Activated CD4-positive, alpha-beta memory T cell treated with anti-CD3 and anti-CD28 coated beads for 36 hours (primary cell): ENCODE results near the gene RBBP4. TPM values are rescaled to one million over a fixed set of nuclear protein-coding genes. Genes with fewer than 3 reads are reported as not detected.
"Not testable (repeated sequence)": the region's sequence is repeated elsewhere in the genome, so short reads cannot be mapped to it uniquely, and the experiment has no call there.

Source experiments
- CTCF ChIA-PET: fragments of 350-600 bp; sonication (Branson Sonifier 250); formaldehyde crosslinking; loops from one replicate; lab custom pipeline; 2021; ENCODE audit warnings: antibody characterized with exemption, inconsistent platforms; lab: Charles Lee
- POLR2A ChIA-PET: fragments of 350-600 bp; sonication (Branson Sonifier 250); formaldehyde crosslinking; loops from one replicate; lab custom pipeline; 2021; ENCODE audit warnings: antibody characterized with exemption; lab: Charles Lee
- DNase-seq: peaks from one replicate; pipeline ENCODE4 v3.0.0-alpha.2; 2020
- H3K27ac Mint-ChIP-seq: one replicate; pipeline ENCODE4 v1.8.0; 2021; ENCODE audit warnings: mixed read lengths
- H3K27me3 Mint-ChIP-seq: one replicate; pipeline ENCODE4 v1.8.0; 2021; ENCODE audit warnings: mixed read lengths
- H3K36me3 Mint-ChIP-seq: one replicate; pipeline ENCODE4 v1.8.0; 2021; ENCODE audit warnings: mixed read lengths
- H3K4me1 Mint-ChIP-seq: one replicate; pipeline ENCODE4 v1.8.0; 2021; ENCODE audit warnings: low read depth, mixed read lengths
- H3K4me3 Mint-ChIP-seq: one replicate; pipeline ENCODE4 v1.8.0; 2021; ENCODE audit warnings: mild to moderate bottlenecking, mixed read lengths
- H3K9me3 Mint-ChIP-seq: one replicate; pipeline ENCODE4 v1.8.0; 2021; ENCODE audit warnings: mixed read lengths
- intact Hi-C: fragments of 100-400 bp; cut with micrococcal nuclease; formaldehyde crosslinking; loops from one replicate; pipeline ENCODE4 v1.15.1; 2023
- total RNA-seq, 2 experiments: library from RNA; stranded (reverse); gene quantifications; one replicate each; pipeline ENCODE4 v1.2.3, GENCODE V29; 2021

RBBP4 gene
- total RNA-seq, 2 experiments from 2014 or later: 325 to 334 TPM

DNA sequence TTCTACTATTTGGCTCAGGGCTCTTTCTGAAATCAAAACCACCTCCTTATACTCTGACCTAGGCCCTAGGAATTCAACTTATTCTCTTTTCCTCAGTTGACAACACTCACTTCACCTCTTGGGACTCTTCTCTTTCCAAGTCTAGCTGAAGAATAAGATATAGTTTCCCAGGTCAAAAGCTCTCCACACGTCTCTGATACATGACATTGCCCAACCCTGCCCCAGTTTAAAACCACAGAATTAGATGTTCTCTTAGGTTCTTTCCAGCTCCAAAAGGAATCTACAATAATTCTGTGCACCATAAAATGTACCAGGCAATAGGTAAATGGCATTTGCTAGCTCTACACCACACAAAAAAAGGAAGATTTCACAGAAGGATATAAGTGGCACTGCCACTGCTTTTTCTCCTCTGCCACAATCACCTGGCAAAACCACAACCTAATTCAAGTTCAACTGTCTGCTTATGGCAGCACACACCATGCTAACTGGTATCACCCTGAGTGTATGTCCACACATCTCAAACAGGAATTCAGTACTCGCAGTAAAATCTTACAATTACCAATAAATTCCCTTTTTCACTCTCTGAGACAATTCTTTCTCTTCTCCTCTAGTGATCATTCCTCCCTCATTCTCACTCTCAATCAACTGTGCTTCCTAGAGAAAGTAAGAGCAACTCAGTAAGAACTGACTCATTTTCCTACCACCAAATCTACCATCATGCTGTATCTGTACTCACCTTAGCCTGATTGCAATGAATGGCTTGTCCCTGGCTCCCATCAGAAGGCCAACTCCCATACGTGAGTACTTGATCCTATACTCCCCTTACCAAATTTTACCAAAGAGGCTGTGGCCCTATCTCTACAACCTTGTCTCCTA lies 28.0 kb upstream of the RBBP4 start:
- Mint-ChIP-seq H3K4me1 (peaks cover 39% of the 10 kb centered on the region), H3K27me3 (no peaks in the 10 kb centered on the region)
- POLR2A ChIA-PET: no interaction called here

DNA sequence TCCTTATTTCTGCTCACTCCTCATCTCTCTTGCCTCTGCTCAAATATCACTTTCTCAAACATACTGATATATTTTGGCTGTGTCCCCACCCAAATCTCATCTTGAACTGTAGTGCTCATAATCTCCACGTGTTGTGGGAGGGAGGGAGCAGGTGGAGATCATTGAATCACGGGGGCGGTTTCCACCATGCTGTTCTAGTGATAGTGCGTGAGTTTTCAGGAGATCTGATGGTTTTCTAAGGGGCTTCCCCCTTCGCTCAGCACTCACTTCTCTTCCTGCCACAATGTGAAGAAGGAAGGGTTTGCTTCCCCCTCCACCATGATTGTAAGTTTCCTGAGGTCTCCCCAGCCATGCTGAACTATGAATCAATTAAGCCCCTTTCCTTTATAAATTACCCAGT lies 27.2 kb upstream of the RBBP4 start:
- intact Hi-C loops: loop anchor here (1.0 to 5.0 kb wide), 3 partner anchors 27 to 178 kb away; partner anchors contain the start of gene ZBTB8OS
- Mint-ChIP-seq H3K27ac (peak overlapping the region; percentile 79), H3K27me3 (no peaks in the 10 kb centered on the region), H3K9me3 (no peaks in the 10 kb centered on the region), H3K4me1 (peaks cover 39% of the 10 kb centered on the region), H3K36me3 (peaks cover 39% of the 10 kb centered on the region), H3K4me3 (no peak overlapping the region)
- peak; percentile 60 for DNase-seq
- CTCF ChIA-PET: interaction anchor here (0.5 to 1.5 kb wide), 2 partner anchors 104 to 1700 kb away, joined by 3 to 4 read pairs; no protein-coding TSS in a partner anchor
- POLR2A ChIA-PET: no interaction called here

More for the DNA sequence above, 28.0 kb upstream of the RBBP4 start:
- intact Hi-C loops: loop anchor here (1.0 to 5.0 kb wide), 3 partner anchors 27 to 178 kb away; partner anchors contain the start of gene ZBTB8OS
- H3K36me3 Mint-ChIP-seq: peaks cover 39% of the 10 kb centered on the region
- DNase-seq: peak; percentile 32
- peak overlapping the region; percentile 79 for H3K27ac Mint-ChIP-seq
- CTCF ChIA-PET: interaction anchor here (0.5 to 1.5 kb wide), 4 partner anchors 11 to 1700 kb away, joined by 3 to 4 read pairs (median 3); no protein-coding TSS in a partner anchor
- H3K4me3 Mint-ChIP-seq: no peak overlapping the region
- H3K9me3 Mint-ChIP-seq: no peaks in the 10 kb centered on the region

DNA sequence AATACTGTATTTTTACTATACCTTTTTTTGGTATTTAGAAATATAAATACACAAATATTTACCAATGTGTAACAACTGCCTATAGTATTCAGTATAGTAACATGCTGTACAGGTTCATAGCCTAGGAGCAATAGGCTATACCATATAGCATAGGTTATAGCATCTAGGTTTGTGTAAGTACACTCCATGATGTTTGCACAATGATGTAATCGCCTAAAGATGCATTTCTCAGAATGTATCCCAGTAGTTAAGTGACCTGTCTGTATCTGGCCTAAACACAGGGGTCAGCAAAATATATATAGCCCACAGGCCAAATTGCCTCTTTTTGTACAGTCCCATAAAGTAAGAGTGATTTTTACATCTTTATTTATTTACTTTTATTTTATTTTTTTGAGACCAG lies 24.8 kb upstream of the RBBP4 start:
- no peak for DNase-seq
- no peak overlapping the region for H3K27ac Mint-ChIP-seq
- ChIA-PET CTCF (no interaction called here), POLR2A (no interaction called here)
- no peak overlapping the region for H3K4me3 Mint-ChIP-seq
- H3K4me1 Mint-ChIP-seq: peaks cover 30% of the 10 kb centered on the region
- H3K9me3 Mint-ChIP-seq: no peaks in the 10 kb centered on the region
- H3K27me3 Mint-ChIP-seq: no peaks in the 10 kb centered on the region
- H3K36me3 Mint-ChIP-seq: peaks cover 31% of the 10 kb centered on the region
- intact Hi-C loops: no loop called here

DNA sequence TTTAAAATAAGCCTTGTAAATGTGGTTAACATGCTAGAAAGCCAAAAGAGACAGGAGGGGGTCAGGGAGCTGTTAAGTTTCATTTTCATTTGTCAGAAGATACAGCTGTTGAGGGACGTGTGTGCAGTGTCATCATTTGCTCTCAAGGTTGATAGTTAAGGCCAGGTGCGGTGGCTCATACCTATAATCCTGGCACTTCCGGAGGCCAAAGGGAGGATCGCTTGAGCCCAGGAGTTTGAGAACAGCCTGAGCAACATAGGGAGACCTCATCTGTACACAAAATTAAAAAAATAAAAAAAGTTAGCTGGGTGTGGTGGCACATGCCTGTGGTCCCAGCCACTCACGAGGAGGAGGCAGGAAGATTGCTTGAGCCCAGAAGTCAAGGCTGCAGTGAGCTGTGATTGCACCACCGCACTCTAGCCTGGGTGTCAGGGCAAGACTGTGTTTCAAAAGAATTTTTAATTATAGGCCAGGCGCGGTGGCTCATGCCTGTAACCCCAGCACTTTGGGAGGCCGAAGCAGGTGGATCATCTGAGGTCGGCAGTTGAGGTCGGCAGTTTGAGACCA lies 23.3 kb upstream of the RBBP4 start:
- Mint-ChIP-seq H3K4me3 (no peak overlapping the region), H3K4me1 (peaks cover 24% of the 10 kb centered on the region), H3K27ac (peak overlapping the region; percentile 20), H3K27me3 (no peaks in the 10 kb centered on the region), H3K9me3 (no peaks in the 10 kb centered on the region), H3K36me3 (peaks cover 26% of the 10 kb centered on the region)
- ChIA-PET POLR2A (no interaction called here), CTCF (interaction anchor here (0.6 to 0.9 kb wide), 2 partner anchors 107 to 463 kb away, joined by 3 to 5 read pairs; no protein-coding TSS in a partner anchor)
- intact Hi-C loops: no loop called here
- DNase-seq: no peak

DNA sequence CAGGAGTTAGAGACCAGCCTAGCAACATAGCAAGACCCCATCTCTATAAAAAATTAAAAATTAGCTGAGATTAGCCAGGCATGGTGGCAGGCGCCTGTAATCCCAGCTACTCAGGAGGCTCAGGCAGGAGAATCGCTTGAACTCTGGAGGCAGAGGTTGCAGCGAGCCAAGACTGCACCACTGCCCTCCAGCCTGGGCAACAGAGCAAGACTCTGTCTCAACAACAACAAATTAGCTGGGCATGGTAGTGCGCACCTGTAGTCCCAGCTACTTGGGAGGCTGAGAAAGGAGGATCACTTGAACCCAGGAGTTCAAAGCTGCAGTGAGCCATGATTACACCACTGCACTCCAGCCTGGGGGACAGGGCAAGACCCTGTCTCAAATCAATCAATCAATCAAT lies 20.8 kb upstream of the RBBP4 start:
- ChIA-PET CTCF (interaction anchor here (0.6 kb wide), 1 partner anchor 106 kb away, joined by 3 read pairs; no protein-coding TSS in a partner anchor), POLR2A (interaction anchor here (1.0 kb wide), 1 partner anchor 20 kb away, joined by 3 read pairs; the partner anchor contains the start of genes RBBP4 and ZBTB8OS)
- H3K9me3 Mint-ChIP-seq, H3K27me3 Mint-ChIP-seq, intact Hi-C loops, H3K27ac Mint-ChIP-seq, H3K4me3 Mint-ChIP-seq, DNase-seq, H3K4me1 Mint-ChIP-seq: not testable (repeated sequence)
- H3K36me3 Mint-ChIP-seq: peaks cover 21% of the 10 kb centered on the region

DNA sequence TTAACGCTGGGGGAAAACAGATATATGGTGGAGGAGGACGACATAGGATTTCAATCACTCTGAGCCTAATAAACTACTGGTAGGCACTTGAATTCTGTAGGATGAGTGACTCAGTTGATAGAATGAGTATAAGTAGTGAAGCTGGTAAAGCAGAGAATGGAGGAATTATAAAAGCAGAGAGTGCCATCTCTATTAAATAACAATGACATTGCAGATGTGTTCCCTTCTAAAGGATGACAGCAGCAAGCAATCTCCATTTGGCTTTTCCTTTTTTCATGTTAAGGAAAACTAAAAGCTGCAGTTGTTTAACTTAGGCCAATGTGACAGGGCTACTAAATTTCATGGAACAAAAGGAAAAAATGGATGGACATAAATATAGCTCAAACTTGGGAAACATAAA lies 18.2 kb upstream of the RBBP4 start:
- CTCF ChIA-PET: interaction anchor here (0.6 kb wide), 1 partner anchor 494 kb away, joined by 3 read pairs; no protein-coding TSS in a partner anchor
- no peak overlapping the region for H3K4me3 Mint-ChIP-seq
- peaks cover 4% of the 10 kb centered on the region for H3K4me1 Mint-ChIP-seq
- peak overlapping the region; percentile 23 for H3K27ac Mint-ChIP-seq
- H3K9me3 Mint-ChIP-seq: no peaks in the 10 kb centered on the region
- peaks cover 12% of the 10 kb centered on the region for H3K36me3 Mint-ChIP-seq
- no peak for DNase-seq
- POLR2A ChIA-PET: no interaction called here
- H3K27me3 Mint-ChIP-seq: no peaks in the 10 kb centered on the region
- intact Hi-C loops: no loop called here

DNA sequence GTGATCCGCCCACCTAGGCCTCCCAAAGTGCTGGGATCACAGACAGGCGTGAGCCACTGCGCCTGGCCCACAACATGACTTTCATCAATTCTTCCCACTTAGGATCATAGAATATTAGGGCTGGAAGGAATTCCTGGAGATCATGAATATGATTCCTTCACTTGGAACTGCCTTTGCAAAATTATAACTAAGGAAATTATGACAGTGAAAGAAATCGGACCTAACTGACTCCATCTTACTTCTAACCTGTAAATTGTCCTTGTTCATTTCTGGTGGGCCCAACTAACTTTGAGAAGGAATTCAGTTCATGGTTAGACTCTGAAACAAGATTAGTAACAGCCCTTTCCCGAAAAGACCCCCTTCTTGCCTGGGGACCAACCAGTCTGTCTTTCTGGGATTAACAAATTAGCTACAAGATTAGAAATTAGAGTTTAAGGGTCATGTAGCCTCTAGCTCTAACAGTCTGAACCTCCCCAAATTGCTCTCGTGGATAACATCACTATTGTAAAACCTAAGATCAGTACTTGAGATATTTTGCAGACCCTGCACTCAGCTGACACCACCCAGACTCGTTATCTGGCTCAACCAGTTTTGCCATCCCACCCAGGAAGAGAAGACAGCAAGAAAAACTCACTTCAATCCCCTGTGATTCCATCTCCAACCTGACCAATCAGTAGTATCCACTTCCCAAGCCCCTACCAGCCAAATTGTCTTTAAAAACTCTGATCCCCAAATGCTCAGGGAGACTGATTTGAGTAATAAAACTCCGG lies 15.3 kb upstream of the RBBP4 start:
- ChIA-PET CTCF (interaction anchor here (0.8 kb wide), 1 partner anchor 13 kb away, joined by 3 read pairs; no protein-coding TSS in a partner anchor), POLR2A (interaction anchor here (0.7 kb wide), 1 partner anchor 491 kb away, joined by 3 read pairs; no protein-coding TSS in a partner anchor)
- Mint-ChIP-seq H3K36me3 (peaks cover 11% of the 10 kb centered on the region), H3K4me3 (no peak overlapping the region), H3K27ac (no peak overlapping the region), H3K9me3 (no peaks in the 10 kb centered on the region), H3K27me3 (no peaks in the 10 kb centered on the region), H3K4me1 (peaks cover 4% of the 10 kb centered on the region)
- intact Hi-C loops: no loop called here
- no peak for DNase-seq

DNA sequence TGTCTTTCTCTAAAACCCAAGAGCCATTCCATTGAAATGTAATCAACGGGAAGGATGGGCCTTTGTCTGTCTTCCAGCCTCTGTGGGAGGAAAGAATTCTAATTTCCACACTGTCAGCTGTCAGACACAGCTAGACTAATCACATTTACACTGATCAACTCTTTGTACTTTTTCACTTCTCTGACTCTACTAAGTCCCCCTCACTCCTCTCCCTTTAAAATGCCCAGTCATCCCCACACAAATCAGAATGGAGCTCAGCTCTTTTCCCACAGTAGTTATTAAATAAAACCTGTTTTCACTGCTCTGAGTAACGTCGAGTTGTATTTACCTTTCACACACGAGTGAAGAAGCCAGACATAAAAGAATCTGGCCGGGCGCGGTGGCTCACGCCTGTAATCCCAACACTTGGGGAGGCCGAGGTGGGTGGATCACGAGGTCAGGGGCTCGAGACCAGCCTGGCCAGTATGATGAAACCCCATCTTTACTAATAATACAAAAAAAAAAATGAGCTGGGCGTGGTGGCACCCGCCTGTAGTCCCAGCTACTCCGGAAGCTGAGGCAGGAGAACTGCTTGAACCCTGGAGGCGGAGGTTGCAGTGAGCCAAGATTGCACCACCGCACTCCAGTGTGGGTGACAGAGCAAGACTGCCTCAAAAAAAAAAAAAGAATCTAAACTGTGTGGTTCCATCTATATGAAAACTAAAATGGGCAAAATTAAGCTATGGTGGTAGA lies 13.9 kb upstream of the RBBP4 start:
- H3K27ac Mint-ChIP-seq: no peak overlapping the region
- H3K36me3 Mint-ChIP-seq: peaks cover 11% of the 10 kb centered on the region
- intact Hi-C loops: no loop called here
- ChIA-PET CTCF (interaction anchor here (0.8 to 0.9 kb wide), 3 partner anchors 16 to 248 kb away, joined by 3 to 10 read pairs (median 3); no protein-coding TSS in a partner anchor), POLR2A (interaction anchor here (0.5 kb wide), 1 partner anchor 12 kb away, joined by 5 read pairs; no protein-coding TSS in a partner anchor)
- peaks cover 4% of the 10 kb centered on the region for H3K4me1 Mint-ChIP-seq
- DNase-seq: no peak
- no peaks in the 10 kb centered on the region for H3K9me3 Mint-ChIP-seq
- H3K4me3 Mint-ChIP-seq: no peak overlapping the region
- no peaks in the 10 kb centered on the region for H3K27me3 Mint-ChIP-seq

DNA sequence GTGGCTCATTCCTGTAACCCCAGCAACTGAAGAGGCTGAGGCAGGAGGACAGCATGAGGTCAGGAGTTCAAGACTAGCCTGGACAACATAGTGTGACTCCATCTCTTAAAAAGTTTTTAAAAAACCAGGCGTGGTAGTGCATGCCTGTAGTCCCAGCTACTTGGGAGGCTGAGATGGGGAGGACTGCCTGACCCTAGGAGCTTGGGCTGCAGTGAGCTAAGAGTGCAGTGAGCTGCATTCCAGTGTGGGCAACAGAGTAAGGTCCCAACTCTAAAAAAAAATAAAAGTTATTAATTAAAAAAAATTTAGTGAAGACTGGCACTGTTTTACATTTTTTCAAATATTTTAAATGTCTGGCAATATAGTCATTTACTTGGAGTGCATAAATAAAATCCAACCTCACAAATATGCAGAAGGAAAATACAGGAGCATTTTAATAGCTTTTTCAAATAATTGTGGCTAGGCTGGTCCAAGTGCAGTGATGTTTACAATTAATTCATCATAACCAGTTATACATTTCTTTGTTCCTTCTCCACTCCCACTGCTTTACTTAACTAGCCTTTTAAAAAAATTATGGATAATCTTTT lies 11.4 kb upstream of the RBBP4 start:
- intact Hi-C loops: no loop called here
- ChIA-PET CTCF (no interaction called here), POLR2A (no interaction called here)
- Mint-ChIP-seq H3K4me1 (peaks cover 6% of the 10 kb centered on the region), H3K4me3 (no peak overlapping the region), H3K9me3 (no peaks in the 10 kb centered on the region), H3K27ac (no peak overlapping the region), H3K27me3 (no peaks in the 10 kb centered on the region), H3K36me3 (peaks cover 5% of the 10 kb centered on the region)
- DNase-seq: no peak

DNA sequence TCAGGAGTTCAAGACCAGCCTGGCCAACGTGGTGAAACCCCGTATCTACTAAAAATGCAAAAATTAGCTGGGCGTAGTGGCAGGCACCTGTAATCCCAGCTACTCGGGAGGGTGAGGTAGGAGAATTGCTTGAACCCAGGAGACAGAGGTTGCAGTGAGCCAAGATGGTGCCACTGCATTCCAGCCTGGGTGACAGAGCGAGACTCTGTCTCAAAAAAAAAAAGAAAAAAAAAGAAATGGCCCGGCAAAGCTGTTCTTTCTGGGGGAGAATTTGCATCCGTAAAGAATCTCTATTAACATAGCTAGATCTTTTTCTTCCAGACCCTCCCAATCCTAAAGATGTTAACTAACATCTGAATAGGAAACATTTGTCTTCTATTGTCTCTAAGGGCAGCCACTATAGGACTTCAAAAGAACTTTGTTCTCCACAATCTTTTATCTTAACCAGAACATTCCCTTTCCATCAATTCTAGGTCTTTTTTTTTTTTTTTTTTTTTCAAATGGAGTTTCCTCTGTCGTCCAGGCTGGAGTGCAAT lies 8.6 kb upstream of the RBBP4 start:
- CTCF ChIA-PET, H3K36me3 Mint-ChIP-seq, H3K27me3 Mint-ChIP-seq, DNase-seq, H3K27ac Mint-ChIP-seq, H3K4me3 Mint-ChIP-seq, POLR2A ChIA-PET, H3K4me1 Mint-ChIP-seq, H3K9me3 Mint-ChIP-seq, intact Hi-C loops: not testable (repeated sequence)
